G401 (cell line): ENCODE measurements around the gene ATP2B2. TPM values are rescaled to one million over a fixed set of nuclear protein-coding genes. Genes with fewer than 3 reads are reported as not detected.

ENCODE experiments used
- DNase-seq: peaks from one replicate; pipeline ENCODE4 v3.0.0-alpha.2; 2015; ENCODE audit warnings: low spot score
- in situ Hi-C: cut with HindIII; loops from 2 replicates; pipeline ENCODE4 v1.10.0; 2016; ENCODE audit warnings: low sequenced_read_pairs, mixed read lengths
- total RNA-seq: library from RNA; depleted of rRNA; stranded (reverse); fragments of >200 nt; shearing (Covaris generic); gene quantifications from 2 replicates; pipeline ENCODE4 v1.2.3, GENCODE V29; 2014

The ATP2B2 gene
- total RNA-seq, 1 experiment from 2014 or later = not detected

DNA sequence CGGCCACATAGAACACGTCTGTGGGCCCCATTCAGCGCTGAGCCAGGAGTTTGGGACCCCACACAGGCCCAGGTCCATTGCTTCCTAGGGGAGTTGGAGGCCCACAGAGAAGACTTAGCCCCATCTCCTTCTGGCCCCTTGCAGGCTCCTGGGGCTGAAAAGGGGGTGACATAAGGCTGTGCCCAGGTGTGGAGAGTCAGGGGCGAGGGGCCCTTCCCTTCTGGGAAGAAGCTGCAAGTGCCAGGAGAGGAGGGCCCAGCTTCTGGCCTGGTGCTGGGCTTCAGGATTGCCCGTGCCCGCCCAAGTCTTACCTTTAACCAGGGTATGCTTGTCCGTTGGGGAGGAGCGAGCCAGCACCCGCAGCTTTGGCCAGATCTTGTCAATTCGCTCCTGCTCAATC lies 155.6 kb downstream of the ATP2B2 start:
- DNase-seq = no peak
- in situ Hi-C loops = no loop called here

DNA sequence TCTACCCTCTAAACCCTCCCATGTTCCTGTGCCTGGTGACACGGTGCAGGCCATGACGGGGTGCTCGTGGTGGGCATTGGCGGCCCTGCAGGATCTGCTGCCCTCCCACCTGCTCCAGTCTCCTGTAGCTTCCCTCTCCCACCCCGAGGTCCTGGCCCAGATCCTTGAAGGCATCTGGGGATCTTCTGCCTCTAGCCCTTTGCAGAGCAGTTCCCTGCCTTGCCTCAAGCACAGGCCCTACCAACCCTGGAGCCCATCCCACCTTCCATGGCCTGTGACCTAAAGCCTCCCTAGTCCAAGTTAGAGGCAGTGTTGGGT lies 157.0 kb downstream of the ATP2B2 start:
- no peak for DNase-seq
- in situ Hi-C loops = no loop called here

DNA sequence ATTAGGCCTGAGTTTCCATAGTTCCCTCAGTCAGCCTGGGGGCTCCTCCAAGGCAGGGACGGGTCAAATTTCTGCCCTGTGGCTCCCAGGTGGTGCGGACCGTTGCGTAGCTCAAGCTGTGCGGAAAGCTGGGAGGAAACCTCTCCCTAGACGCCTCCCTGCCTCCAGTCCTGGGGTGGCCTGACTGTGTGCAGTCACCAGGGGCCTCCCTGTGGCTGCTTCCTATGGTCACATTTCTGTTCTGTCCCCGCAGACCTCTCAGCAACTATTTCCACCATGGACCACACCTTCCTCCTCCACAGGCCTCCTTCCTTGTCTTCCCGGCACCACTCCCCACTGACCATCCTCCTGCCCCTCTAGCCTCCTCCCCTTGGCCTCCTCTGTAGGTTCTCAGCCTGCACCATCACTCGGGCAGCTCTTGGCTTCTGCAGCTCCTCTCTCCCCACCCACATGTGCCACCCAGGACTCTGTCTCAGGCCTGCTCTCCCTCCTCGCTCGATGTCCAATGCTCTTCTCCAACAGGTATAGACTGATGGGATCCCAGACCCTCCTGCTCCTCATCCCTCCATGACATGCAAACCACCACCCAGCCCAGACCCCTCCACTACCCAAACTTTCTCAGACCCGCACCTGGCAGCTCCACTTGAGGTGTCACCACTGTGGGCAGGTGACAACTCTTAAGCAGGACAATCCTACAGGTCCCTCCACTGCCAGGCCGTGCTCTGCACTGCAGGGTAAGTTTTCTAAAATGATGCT lies 157.6 kb downstream of the ATP2B2 start:
- in situ Hi-C loops = no loop called here
- no peak for DNase-seq

DNA sequence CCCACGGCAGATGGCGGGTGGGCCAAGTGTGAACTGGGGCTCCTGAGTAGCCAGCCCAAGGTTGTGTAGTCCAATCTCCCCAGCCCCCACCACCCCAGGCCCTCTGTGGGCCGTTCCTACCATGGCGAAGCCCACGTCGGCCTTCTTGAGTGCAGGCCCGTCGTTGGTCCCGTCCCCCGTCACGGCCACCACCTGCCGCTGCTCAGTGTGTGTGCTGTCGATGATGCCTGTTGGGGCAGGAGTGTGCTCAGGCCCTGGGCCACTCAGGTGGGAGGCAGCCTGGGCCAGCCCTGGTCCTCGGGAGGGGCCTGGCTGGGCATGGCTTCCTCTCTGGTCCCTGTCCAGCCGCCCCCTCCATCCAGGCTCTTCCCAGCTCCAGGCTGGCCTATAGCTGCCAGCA lies 159.5 kb downstream of the ATP2B2 start:
- peak; percentile 49 for DNase-seq
- in situ Hi-C loops = no loop called here

DNA sequence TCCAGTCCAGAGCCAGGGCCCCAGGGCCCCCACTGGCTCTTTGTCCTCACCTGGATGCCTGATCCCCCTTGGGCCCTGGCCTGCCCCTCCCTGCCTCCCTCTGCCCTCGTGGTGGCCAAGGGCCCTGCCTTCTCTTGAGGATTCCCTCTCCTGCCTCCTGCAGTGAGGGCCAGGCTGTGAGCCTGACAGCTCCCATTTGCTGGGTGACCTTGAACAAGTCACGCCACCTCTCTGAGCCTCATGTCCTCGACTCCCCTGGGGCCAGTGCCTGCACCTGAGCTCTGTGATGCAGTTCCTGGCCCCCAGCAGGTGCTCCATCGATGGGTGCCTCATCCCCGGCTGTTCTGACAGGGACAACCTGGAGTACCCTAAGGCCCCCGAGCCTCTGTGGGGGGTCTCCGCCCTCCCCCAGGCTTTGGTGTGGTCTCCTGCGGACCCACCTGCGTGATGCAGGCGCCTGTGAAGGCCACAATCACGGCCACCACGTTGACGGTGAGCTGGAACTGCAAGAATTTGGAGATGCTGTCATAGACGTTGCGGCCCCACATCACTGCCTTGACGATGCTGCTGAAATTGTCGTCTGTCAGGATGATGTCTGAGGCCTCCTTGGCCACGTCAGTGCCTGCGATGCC lies 160.3 kb downstream of the ATP2B2 start:
- DNase-seq = no peak
- in situ Hi-C loops = no loop called here

DNA sequence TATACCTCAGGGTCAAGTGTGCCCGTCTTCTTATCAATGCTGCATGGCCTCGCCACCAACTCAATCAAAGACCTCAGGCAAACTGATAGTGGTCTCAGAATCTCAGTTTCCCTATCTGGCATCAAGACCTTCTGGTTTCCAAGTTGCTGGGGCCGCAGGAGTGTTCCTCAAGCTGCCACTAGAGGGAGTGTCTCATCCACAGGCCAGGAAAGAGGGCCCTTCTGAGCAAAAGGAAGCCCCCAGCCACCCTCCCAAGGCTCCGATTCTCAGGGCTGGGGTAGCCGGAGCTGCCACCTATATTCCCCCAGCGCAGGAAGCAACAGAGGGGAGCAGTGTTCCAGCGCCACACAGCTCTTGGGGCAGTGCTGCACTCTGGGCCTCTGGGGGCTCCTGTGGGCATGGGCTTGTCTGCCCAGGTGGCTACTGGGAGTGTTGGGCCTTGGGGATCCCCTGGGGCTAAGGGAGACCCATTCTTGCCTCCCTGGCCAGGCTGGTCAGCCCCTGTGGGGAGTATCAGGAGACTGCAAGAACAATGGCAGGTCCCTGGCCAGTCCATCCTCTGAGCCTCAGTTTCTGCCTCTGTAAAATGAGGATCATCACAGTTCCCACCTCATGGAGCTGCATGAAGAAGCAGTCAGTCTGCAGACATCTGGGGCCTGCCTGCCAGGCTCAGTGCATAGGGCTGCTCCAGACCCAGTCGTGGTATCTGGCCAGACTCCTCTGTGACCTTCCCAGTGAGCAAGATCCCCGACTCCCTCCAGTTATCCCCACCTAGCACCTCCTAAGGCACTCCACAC lies 161.0 kb downstream of the ATP2B2 start:
- peak; percentile 74 for DNase-seq
- in situ Hi-C loops = no loop called here

DNA sequence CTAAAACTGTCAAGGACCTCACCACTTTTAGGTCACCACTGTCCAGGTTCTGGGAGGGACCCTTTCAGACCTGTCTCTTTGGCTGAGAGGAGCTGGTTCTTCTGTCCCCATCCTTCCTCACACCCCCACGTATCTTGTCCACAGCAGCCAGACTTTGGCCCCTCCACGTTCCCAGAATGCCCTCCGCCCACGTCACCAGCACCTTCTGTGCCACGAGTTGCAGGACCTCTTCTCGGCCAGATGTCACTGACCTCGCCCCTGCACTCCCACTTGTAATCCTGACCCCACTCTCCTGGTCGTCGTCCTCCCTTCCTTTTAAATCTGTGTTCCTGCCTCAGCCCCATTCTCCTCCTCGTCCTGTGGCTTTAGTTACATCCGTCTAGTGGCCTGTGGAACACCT lies 161.9 kb downstream of the ATP2B2 start:
- in situ Hi-C loops = no loop called here
- no peak for DNase-seq

DNA sequence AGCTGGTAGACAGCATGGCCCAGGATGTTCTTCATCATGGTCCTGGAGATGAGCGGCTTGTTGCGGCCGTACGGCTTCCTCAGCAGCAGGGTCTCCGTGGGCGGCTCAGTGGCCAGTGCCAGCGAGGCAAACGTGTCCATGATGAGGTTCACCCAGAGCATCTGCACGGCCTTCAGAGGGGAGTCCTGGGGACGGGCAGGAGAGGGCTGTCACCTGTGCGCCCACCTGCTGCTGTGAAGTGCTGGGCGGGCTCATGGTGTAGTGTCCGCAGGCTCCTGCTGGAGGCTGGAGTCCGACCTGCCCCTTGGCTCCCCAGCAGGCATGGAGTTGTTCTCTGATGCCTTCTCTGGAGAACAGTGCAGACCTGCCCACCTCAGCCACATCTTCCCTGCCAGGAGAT lies 162.6 kb downstream of the ATP2B2 start:
- DNase-seq = no peak
- in situ Hi-C loops = no loop called here

DNA sequence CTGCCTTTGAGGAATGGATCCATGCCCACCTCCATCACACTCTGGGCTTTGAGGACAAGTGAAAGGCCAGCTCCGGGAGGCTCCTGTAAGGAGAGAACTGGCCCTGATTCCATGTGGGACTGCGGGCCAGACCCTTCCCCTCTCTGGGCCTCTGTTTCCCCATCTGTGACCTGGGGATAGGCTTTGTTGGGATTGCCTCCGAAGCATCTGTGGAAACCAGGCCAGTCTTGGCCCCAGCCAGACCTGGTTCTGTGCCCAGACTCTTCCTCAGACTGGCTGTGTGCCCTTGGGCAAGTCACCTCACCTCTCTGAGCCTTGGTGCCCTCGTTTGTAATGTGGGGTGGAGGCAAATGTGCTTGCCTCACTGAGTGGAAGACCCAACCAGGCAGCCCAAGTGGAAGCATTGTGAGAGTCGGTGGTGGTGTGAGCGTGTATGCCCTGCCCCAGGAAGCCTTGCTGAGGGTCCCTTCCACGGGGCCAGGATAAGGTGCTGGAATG lies 163.4 kb downstream of the ATP2B2 start:
- DNase-seq = no peak
- in situ Hi-C loops = no loop called here

DNA sequence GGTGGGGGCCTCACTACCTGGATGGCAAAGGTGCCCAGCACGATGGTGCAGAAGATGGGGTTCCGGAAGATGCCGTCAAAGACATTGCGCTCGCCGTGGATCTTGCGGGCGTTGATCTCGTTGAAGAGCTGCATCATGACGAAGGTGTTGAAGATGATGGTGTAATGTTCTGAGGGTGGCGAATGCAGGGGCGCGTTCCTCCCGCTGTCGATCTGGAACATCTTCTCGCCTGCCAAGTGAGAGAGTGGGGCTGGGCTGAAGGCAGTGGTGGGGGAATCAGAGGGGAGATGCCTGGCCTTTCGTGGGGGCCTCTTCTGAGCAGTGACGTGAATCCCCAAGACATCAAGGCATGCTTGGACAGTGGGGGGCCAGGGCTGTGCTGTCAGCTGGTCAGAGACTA lies 164.9 kb downstream of the ATP2B2 start:
- in situ Hi-C loops = no loop called here
- no peak for DNase-seq

DNA sequence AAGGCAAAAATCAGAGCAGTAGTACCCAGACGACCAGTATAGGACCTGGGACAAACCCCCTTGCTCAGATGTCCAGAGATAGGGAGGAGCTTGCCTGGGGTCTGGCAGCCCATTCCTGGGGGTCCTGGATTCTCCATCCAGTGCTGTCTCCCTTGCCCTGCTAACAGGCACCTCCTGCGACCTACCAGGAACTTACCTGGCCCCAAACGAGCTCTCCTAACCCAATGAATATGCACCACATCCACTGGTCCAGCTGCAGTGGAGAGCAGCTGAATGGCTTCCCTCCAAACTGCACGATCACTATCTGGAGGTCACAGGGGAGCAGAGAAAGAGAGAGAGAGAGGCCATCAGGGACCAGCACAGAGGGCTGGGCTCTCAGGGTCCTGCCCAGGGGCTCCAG lies 165.3 kb downstream of the ATP2B2 start:
- no peak for DNase-seq
- in situ Hi-C loops = no loop called here

DNA sequence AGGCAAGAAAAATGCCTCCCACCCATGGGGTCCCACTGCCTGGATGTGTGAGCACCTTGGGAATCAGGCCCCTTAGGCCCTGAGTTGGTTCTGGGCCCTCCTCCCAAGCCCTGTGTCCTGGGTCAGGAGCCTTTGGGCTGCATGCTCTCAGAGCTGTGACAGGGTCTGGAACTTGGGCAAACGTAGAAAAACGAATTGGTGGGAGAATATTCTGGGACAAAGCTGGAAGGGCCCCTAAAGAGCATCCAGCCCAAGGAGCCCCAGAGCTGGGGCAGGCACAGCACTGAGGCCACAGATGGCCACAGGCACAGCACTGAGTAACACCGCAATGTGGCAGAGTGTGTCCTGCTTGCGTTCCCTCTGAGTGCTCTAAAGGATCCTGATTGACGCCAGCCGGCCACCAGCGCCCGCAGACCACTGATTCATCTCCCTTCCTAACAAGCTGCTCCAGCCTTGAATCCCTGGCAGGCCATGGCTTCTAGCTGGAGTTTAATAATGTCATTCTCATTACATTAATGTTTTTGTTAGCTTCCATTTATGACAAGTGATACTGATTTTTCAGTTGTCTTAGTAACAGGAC lies 165.9 kb downstream of the ATP2B2 start:
- DNase-seq = peak; percentile 54
- in situ Hi-C loops = no loop called here

DNA sequence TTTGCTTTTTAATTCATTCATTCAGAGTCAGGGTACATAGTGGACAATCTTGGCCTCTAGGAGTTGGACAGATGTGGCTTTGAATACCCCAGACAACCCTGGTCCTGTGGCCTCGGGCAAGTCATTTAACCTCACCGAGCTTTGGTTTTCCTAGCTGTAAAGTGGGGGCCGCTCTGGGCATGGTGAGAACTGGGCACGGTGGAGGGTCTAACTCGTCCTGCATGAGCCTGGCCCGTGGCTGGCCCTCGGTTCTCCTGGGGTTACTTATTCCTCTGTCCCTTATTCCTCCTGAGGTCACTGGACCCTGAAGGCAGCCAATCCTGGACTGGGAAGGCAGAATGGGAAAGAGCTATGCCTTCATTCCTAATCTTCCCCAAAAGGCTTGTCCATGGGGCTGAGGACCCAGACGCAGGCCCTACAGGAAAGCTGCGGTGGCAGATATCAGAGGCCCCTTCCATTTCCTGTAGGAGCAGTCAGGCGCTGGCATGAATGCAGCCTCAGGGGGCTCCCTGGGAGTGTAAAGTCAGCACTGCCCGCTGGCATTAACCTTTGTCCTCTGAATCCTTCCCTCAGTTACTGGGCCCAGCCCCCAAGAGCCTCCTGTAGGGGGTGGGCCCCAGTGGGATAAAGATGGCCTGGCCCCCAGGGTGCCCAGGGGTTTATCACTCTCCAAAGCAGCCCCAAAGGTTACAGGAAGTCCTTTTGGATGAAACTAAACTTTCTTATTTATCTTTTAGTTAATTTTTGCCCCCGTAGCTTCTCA lies 166.6 kb downstream of the ATP2B2 start:
- in situ Hi-C loops = no loop called here
- DNase-seq = no peak

DNA sequence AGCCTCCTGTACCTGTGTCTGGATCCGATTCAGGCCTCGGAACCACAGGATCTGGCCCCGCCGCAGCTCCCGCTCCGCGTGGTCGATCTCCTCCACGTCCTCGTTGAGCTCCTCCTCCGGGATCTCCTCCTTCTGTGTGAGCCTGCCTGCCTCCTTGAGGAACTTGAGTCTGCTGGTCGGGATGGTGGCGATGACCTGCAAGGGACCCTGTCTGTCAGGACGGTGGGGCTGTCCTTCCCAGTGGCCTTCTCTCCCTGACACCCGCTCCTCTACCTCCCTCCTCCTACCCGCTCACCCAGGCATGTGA lies 167.3 kb downstream of the ATP2B2 start:
- in situ Hi-C loops = no loop called here
- no peak for DNase-seq

DNA sequence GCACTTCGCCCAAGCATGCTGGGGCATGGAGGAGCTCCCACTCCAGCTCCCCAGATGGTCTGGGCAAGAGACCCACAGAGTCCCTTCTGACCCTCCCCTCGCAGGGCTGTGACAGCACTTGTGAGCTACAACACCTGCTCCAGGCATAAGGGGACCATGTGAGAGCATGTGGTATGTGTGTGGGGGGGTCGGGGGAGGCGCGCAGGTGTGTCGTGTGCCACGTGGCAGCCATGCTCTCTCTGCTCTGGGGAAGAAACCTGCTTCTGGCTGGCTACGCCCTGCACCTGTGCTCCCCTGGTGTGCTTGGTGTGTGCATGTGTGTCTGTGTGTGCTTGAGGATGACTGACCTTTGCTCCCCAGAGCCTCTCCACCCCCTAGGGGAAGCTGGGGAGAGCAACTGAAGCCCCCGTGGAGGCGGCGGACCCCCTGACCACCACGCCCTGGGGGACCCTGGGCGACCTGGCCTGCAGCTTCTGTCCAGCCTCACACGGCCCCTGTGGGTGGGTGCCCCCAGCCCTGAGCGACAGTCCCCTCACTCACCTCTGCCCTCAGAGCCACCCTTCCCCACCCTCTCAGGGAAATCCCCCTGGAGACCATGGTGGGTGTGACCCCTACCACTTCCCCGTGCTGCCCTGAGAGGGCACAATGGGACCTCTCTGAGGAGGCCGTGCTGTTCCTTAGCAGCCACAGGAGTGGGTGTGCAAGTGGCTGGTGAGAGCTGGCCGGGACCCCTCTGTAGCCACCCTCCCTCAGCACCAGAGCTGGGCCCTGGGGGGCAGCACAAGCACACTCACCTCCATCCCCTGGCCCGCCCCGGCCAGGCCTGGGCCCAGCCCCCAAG lies 167.8 kb downstream of the ATP2B2 start:
- in situ Hi-C loops = no loop called here
- DNase-seq = no peak

DNA sequence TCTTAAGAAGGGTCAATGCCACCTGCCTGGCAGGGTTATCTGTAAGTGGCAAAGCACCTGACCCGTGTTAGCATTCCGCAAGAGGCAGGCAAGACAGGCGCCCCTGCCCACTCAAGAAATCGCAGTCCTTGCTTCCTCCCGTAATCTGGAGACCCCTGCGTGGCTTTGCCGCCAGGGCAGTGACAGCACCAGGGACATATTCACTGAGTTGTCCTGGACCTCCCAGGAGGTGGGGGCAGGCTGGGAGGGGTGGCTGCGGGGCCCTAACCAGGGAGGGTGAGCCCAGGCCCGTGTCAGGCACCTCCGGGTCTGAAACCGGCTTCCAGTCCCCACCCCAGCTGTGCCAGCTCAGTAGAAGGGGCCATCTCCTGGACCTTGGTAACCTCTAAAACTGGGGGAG lies 168.6 kb downstream of the ATP2B2 start:
- no peak for DNase-seq
- in situ Hi-C loops = no loop called here

DNA sequence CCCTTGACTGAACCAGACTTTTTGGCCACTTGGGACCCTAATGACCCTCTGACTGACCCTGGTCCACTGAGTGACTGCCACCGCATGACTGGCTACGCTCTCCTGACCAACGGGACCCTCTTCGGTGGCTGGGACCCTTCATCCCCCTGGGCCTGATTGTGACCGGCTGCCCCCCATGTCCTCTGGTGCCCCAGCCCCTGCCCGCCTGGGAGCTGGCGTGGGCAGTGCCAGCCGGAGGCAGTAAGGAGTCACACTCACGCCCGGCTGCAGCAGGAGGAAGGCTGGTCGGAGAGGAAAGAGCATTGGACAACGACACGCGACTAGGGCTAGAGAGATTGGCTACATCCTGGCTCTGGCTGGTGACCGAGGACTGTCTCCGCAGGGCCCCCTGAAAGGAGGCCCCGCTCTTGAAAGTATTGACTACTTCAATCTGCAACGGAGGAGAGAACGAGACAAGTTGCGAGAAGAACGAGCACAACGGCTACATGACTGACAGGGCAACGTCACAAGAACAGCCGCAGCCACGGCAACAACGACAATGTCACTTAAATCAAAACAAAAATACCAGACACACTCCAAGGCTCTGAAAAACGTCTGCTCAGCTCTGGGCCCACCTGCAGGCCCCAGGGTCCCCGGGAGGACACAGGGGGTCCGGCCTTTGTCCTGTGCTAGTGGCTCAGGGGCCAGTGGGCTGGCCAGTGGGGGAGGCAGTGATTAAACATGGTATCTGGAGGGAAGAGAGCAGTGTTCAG lies 169.3 kb downstream of the ATP2B2 start:
- no peak for DNase-seq
- in situ Hi-C loops = no loop called here

DNA sequence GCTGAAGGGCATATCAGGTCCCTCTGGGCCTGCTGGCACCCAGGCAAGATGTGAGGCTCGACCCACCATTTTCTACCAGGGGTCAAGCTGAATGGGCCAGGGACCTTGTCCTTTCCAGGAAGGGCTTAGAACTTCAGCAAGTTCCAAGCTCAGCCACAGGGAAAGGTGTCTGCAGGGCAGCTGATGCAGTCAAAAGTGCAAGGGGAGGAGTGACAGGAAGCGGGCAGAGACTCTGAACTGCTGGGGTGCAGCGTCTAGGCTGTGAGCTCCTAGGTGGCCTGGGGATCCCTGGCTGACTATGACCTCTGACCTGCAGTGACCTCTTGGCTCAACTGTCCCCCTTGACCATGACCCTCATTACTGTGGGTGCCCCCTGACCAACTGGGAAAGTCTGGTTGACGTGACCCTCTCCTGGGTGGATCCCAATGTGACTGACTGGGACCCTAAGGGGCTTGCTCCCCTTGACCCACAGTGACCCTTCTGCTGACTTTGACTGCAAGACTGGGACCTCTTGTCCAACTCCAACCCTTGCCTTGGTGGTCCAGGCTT lies 170.1 kb downstream of the ATP2B2 start:
- in situ Hi-C loops = no loop called here
- no peak for DNase-seq
